Neural progenitor cell (in vitro differentiated cells): Measurements from ENCODE around the gene ZNF618. TPM values are rescaled to one million over a fixed set of nuclear protein-coding genes. Genes with fewer than 3 reads are reported as not detected.

ENCODE experiments used
- DNase-seq: peaks from one replicate; pipeline ENCODE4 v3.0.0-alpha.2; 2016; ENCODE audit warnings: low spot score
- H2AFZ ChIP-seq: fragments of 200-600 bp; sonication (generic); replicated peaks from 2 replicates; pipeline ENCODE4 v1.6.1; 2016; ENCODE audit warnings: antibody characterized with exemption
- H3F3A ChIP-seq: fragments of 200-600 bp; sonication (generic); 2 replicates; pipeline ENCODE4 v1.6.1; 2016; ENCODE audit warnings: antibody characterized with exemption, low read depth
- H3K27ac ChIP-seq: fragments of 200-600 bp; sonication (generic); 2 replicates; pipeline ENCODE4 v1.5.1; 2016; ENCODE audit warnings: mild to moderate bottlenecking
- H3K27me3 ChIP-seq: fragments of 200-600 bp; sonication (generic); 2 replicates; pipeline ENCODE4 v1.6.1; 2016; ENCODE audit warnings: mild to moderate bottlenecking, moderate library complexity
- H3K36me3 ChIP-seq: fragments of 200-600 bp; sonication (generic); 2 replicates; pipeline ENCODE4 v1.5.1; 2016
- H3K4me1 ChIP-seq: fragments of 200-600 bp; sonication (generic); 2 replicates; pipeline ENCODE4 v1.6.1; 2016; ENCODE audit warnings: mixed run types
- H3K4me2 ChIP-seq: fragments of 200-600 bp; sonication (generic); 2 replicates; pipeline ENCODE4 v1.6.1; 2016
- H3K4me3 ChIP-seq: fragments of 200-600 bp; sonication (generic); 2 replicates; pipeline ENCODE4 v1.5.1; 2016
- H3K79me2 ChIP-seq: fragments of 200-600 bp; sonication (generic); 2 replicates; pipeline ENCODE4 v1.6.1; 2016; ENCODE audit warnings: low read depth
- H3K9ac ChIP-seq: fragments of 200-600 bp; sonication (generic); 2 replicates; pipeline ENCODE4 v1.6.1; 2016
- H3K9me3 ChIP-seq: fragments of 200-600 bp; sonication (generic); 2 replicates; pipeline ENCODE4 v1.5.1; 2016; ENCODE audit warnings: low read depth
- H4K20me1 ChIP-seq: fragments of 200-600 bp; sonication (generic); 2 replicates; pipeline ENCODE4 v1.6.1; 2016; ENCODE audit warnings: low read depth
- H3K27ac Mint-ChIP-seq: 3 replicates; pipeline ENCODE4 v1.8.0; 2021; ENCODE audit warnings: mixed read lengths
- H3K27me3 Mint-ChIP-seq: 2 replicates; pipeline ENCODE4 v1.8.0; 2022; ENCODE audit warnings: low read depth, mild to moderate bottlenecking, inconsistent platforms, moderate library complexity, mixed read lengths; ENCODE audit not compliant: insufficient read depth
- H3K36me3 Mint-ChIP-seq: 3 replicates; pipeline ENCODE4 v1.8.0; 2021; ENCODE audit warnings: mixed read lengths
- H3K4me1 Mint-ChIP-seq: 3 replicates; pipeline ENCODE4 v1.8.0; 2021; ENCODE audit warnings: mixed read lengths
- H3K4me3 Mint-ChIP-seq: 3 replicates; pipeline ENCODE4 v1.8.0; 2021; ENCODE audit warnings: mild to moderate bottlenecking, moderate library complexity, mixed read lengths
- H3K9me3 Mint-ChIP-seq: 3 replicates; pipeline ENCODE4 v1.8.0; 2020; ENCODE audit warnings: mixed read lengths
- EZH2 ChIP-seq: fragments of 200-600 bp; sonication (generic); IDR thresholded peaks from 2 replicates; pipeline ENCODE4 v1.6.1; 2017; ENCODE audit warnings: antibody characterized with exemption, mild to moderate bottlenecking, moderate library complexity
- EZH2phosphoT487 ChIP-seq: fragments of 200-600 bp; sonication (generic); IDR thresholded peaks from 2 replicates; pipeline ENCODE4 v1.6.1; 2017; ENCODE audit warnings: antibody characterized with exemption
- total RNA-seq: library from RNA; depleted of rRNA; stranded (reverse); fragments of >200 nt; gene quantifications from 2 replicates; pipeline ENCODE4 v1.2.3, GENCODE V29; 2015; ENCODE audit warnings: low replicate concordance
- TF ChIP-seq, protein P1 (sequence below): fragments of 200-600 bp; sonication (generic); IDR thresholded peaks from 2 replicates; pipeline ENCODE4 v1.5.1; 2017; ENCODE audit warnings: antibody characterized with exemption, mild to moderate bottlenecking

The ZNF618 gene
- total RNA-seq, 1 donor from 2014 or later: 10.5 TPM

DNA sequence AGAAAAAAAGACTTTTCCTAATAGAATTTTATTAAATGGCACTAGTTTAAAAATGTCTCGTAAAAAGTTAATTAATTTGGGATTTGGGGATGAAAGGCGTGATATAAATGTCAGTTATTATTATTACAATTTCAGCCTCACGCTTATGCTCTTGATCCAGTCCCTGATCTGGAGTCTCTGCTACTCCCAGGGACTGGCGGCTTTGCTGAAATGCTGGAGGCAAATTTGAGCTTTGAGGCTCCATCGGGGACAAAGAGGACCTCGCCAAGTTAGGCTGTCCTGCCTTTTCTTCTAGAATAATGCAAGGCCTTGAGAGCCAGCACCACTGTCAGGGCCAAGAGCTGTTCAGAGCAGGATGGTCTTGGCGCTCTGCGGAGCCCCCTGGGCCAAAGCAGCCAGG lies 69.7 kb downstream of the ZNF618 start:
- Mint-ChIP-seq H3K27me3 (peaks cover 2% of the 10 kb centered on the region), H3K4me3 (no peak overlapping the region), H3K27ac (no peak overlapping the region), H3K9me3 (peaks cover 7% of the 10 kb centered on the region), H3K4me1 (peaks cover 15% of the 10 kb centered on the region), H3K36me3 (peaks cover 37% of the 10 kb centered on the region)
- no peak overlapping the region for H3K4me2 ChIP-seq
- no peaks in the 10 kb centered on the region for H3F3A ChIP-seq
- H4K20me1 ChIP-seq: peaks cover 56% of the 10 kb centered on the region
- DNase-seq: no peak
- H3K9me3 ChIP-seq: no peaks in the 10 kb centered on the region
- TF ChIP-seq EZH2: no peak
- no peak for TF ChIP-seq EZH2phosphoT487
- TF ChIP-seq, protein P1, sequence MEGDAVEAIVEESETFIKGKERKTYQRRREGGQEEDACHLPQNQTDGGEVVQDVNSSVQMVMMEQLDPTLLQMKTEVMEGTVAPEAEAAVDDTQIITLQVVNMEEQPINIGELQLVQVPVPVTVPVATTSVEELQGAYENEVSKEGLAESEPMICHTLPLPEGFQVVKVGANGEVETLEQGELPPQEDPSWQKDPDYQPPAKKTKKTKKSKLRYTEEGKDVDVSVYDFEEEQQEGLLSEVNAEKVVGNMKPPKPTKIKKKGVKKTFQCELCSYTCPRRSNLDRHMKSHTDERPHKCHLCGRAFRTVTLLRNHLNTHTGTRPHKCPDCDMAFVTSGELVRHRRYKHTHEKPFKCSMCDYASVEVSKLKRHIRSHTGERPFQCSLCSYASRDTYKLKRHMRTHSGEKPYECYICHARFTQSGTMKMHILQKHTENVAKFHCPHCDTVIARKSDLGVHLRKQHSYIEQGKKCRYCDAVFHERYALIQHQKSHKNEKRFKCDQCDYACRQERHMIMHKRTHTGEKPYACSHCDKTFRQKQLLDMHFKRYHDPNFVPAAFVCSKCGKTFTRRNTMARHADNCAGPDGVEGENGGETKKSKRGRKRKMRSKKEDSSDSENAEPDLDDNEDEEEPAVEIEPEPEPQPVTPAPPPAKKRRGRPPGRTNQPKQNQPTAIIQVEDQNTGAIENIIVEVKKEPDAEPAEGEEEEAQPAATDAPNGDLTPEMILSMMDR: no peak
- H3K9ac ChIP-seq: no peak overlapping the region
- H3K36me3 ChIP-seq: no peaks in the 10 kb centered on the region
- H3K4me1 ChIP-seq: peaks cover 5% of the 10 kb centered on the region
- peaks cover 62% of the 10 kb centered on the region for H3K79me2 ChIP-seq
- H3K27ac ChIP-seq: no peak overlapping the region
- no peak overlapping the region for H3K4me3 ChIP-seq
- H2AFZ ChIP-seq: no peak overlapping the region
- H3K27me3 ChIP-seq: no peaks in the 10 kb centered on the region

DNA sequence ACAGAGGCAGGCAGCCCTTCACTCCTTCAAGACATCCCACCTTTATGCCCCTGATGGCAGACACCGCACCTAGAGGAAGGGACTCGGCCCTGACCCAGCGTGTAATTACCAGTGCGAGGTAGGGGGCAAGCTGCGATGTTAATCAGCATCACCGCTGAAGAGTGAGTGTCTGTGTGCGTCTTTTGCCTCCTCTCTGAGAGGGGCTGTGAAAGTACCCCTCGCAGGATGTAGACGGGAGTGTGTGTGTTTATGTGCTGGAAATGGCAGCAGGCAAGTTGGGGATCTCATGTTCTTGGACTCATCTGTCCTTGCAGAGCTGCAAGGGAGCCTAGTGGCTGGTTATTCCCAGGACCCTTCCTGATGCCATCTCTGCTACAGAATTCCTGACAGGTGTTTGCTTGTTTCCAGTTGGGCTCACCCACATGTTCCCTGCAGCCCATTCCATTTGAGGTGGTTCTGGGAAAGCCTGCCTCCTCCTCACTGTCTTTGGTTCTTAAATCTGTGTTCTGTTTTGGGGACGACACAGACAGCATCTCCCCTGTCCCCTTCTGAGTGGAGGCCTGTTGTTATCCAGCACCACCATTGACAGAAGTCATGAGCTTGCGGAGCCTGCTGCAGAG lies 70.5 kb downstream of the ZNF618 start:
- Histone ChIP-seq H3K9ac (no peak overlapping the region), H3K9me3 (no peaks in the 10 kb centered on the region), H3K36me3 (no peaks in the 10 kb centered on the region), H3K4me2 (no peak overlapping the region), H3K4me3 (no peak overlapping the region), H3K27me3 (no peaks in the 10 kb centered on the region), H3K27ac (no peak overlapping the region), H4K20me1 (peaks cover 49% of the 10 kb centered on the region), H2AFZ (no peak overlapping the region), H3K79me2 (peaks cover 58% of the 10 kb centered on the region), H3K4me1 (no peaks in the 10 kb centered on the region), H3F3A (no peaks in the 10 kb centered on the region)
- Mint-ChIP-seq H3K9me3 (no peaks in the 10 kb centered on the region), H3K4me3 (no peak overlapping the region), H3K27ac (no peak overlapping the region), H3K36me3 (peaks cover 30% of the 10 kb centered on the region), H3K4me1 (peaks cover 15% of the 10 kb centered on the region), H3K27me3 (peaks cover 2% of the 10 kb centered on the region)
- TF ChIP-seq EZH2phosphoT487 (no peak), EZH2 (no peak)
- TF ChIP-seq, protein P1: no peak
- DNase-seq: no peak

DNA sequence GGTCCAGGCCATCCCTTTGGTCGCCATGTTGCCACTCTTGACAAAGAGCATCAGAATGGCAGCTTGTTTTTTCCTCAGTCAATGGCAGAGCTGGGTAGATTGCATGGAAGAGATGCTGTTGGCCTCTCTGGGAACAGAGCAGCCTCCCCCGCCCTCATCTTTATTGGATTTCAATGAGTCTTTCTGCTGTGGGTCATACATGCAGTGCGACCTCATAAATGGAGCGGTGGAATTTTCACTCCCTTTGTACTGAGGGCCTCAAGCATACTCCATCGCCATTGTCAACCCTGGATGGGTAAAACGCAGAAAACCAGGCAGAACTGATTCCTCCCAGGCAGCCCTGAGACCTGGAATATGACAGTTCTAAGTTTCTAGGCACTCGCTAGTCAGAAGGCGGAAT lies 71.8 kb downstream of the ZNF618 start:
- H3K36me3 Mint-ChIP-seq: peaks cover 20% of the 10 kb centered on the region
- Histone ChIP-seq H3K9me3 (no peaks in the 10 kb centered on the region), H3K79me2 (peaks cover 47% of the 10 kb centered on the region), H3K27me3 (no peaks in the 10 kb centered on the region), H3K4me3 (no peak overlapping the region), H3K36me3 (no peaks in the 10 kb centered on the region), H3K4me2 (no peak overlapping the region), H3K9ac (no peak overlapping the region), H4K20me1 (peaks cover 45% of the 10 kb centered on the region), H3F3A (no peaks in the 10 kb centered on the region), H3K27ac (no peak overlapping the region), H2AFZ (no peak overlapping the region), H3K4me1 (no peaks in the 10 kb centered on the region)
- no peak for TF ChIP-seq EZH2phosphoT487
- TF ChIP-seq, protein P1: no peak
- TF ChIP-seq EZH2: no peak
- no peaks in the 10 kb centered on the region for H3K9me3 Mint-ChIP-seq
- no peak overlapping the region for H3K4me3 Mint-ChIP-seq
- DNase-seq: no peak
- H3K27me3 Mint-ChIP-seq: peaks cover 2% of the 10 kb centered on the region
- H3K27ac Mint-ChIP-seq: peak overlapping the region; percentile 66
- peaks cover 15% of the 10 kb centered on the region for H3K4me1 Mint-ChIP-seq
